Measurements from ENCODE around the gene ARHGEF17. TPM values are rescaled to one million over a fixed set of nuclear protein-coding genes. Genes with fewer than 3 reads are reported as not detected.

ARHGEF17 gene
- total and polyA plus RNA-seq, 2 of the 13 experiments (the other 11 are each of a cell fraction or from before 2014, with no cell fraction given), result 10.7 to 28.8 TPM

- in situ Hi-C loops (cut with HindIII; ENCODE audit: extremely low pct_ligation_motif_present, low pct_unique_long_range_greater_than_20kb) (loop anchor here (10.0 kb wide), 1 partner anchor 218 kb away; no protein-coding TSS in a partner anchor), intact Hi-C loops (cut with micrococcal nuclease; ENCODE audit: unreplicated experiment) (loop anchor here (10.0 kb wide), 1 partner anchor 218 kb away; no protein-coding TSS in a partner anchor)
- no peak overlapping the region for H3K9ac ChIP-seq (ENCODE audit: insufficient read depth, low read depth, low read length)
- H3K9me3 ChIP-seq (ENCODE audit: low read length), result no peaks in the 10 kb centered on the region
- no peaks in the 10 kb centered on the region for H3K27me3 ChIP-seq (ENCODE audit: control insufficient read depth in 1 of 2, insufficient read depth in 2 of 2, low read length in 2 of 2)
- CTCF ChIA-PET (ENCODE audit: low intra/inter-chr PET ratio, low total read pairs), result no interaction called here
- H2AFZ ChIP-seq (ENCODE audit: low read length), result no peak overlapping the region
- H3K36me3 ChIP-seq (replicated peaks in 1 of 2; ENCODE audit: control insufficient read depth in 1 of 2, insufficient read depth in 2 of 2, low read length in 2 of 2), result peaks cover 10 to 25% of the 10 kb centered on the region in 2 experiments
- H3K79me2 ChIP-seq (ENCODE audit: insufficient read depth, low read length), result no peaks in the 10 kb centered on the region
- H3K4me1 ChIP-seq (ENCODE audit: insufficient read depth, low read length), result peaks cover 8% of the 10 kb centered on the region
- no peak for FAIRE-seq
- WGBS (ENCODE audit: low lambda C conversion rate), result 93% methylated on average over 5 of the region's 5 CpGs
- TF ChIP-seq, protein P1, sequence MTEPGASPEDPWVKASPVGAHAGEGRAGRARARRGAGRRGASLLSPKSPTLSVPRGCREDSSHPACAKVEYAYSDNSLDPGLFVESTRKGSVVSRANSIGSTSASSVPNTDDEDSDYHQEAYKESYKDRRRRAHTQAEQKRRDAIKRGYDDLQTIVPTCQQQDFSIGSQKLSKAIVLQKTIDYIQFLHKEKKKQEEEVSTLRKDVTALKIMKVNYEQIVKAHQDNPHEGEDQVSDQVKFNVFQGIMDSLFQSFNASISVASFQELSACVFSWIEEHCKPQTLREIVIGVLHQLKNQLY (CRISPR knock-in tag; IDR thresholded peaks at IDR 0.05), result no peak
- no peak for TF ChIP-seq WIZ (CRISPR knock-in tag; IDR thresholded peaks at IDR 0.05)
- no peak for TF ChIP-seq ZNF530 (CRISPR knock-in tag; IDR thresholded peaks at IDR 0.05; ENCODE audit: low read depth)
- TF ChIP-seq, protein P2, sequence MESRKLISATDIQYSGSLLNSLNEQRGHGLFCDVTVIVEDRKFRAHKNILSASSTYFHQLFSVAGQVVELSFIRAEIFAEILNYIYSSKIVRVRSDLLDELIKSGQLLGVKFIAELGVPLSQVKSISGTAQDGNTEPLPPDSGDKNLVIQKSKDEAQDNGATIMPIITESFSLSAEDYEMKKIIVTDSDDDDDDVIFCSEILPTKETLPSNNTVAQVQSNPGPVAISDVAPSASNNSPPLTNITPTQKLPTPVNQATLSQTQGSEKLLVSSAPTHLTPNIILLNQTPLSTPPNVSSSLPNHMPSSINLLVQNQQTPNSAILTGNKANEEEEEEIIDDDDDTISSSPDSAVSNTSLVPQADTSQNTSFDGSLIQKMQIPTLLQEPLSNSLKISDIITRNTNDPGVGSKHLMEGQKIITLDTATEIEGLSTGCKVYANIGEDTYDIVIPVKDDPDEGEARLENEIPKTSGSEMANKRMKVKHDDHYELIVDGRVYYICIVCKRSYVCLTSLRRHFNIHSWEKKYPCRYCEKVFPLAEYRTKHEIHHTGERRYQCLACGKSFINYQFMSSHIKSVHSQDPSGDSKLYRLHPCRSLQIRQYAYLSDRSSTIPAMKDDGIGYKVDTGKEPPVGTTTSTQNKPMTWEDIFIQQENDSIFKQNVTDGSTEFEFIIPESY (CRISPR knock-in tag; IDR thresholded peaks at IDR 0.05), result no peak
- TF ChIP-seq ZNF609 (CRISPR knock-in tag; IDR thresholded peaks at IDR 0.05; ENCODE audit: borderline replicate concordance), result no peak
- TF ChIP-seq PLSCR1 (CRISPR knock-in tag; IDR thresholded peaks at IDR 0.05; ENCODE audit: borderline replicate concordance), result no peak
- TF ChIP-seq ZNF772 (CRISPR knock-in tag; IDR thresholded peaks at IDR 0.05), result no peak
- BruUV-seq (replicated peaks), result no TSS peak
- POLR2A ChIA-PET, result no interaction called here
- H3K4me3 ChIP-seq (replicated peaks in 1 of 3; ENCODE audit: insufficient read depth in 1 of 3, low read depth in 2 of 3, low read length in 3 of 3), result no peak overlapping the region
- H3K27ac ChIP-seq (ENCODE audit: extremely low read length, insufficient read depth, low read length), result no peak overlapping the region
- no peak overlapping the region for H3K4me2 ChIP-seq (ENCODE audit: low read depth, low read length)
- no peaks in the 10 kb centered on the region for H4K20me1 ChIP-seq (ENCODE audit: insufficient read depth, low read length)
- no peak for ATAC-seq
- no peak for DNase-seq (ENCODE audit: low spot score)
Observed at GRCh38 chr11:73406619-73407018, 98.5 kb downstream of the ARHGEF17 start.

Measured in HepG2 (cell line).